Measurements from ENCODE around the gene MOB4.

DNA sequence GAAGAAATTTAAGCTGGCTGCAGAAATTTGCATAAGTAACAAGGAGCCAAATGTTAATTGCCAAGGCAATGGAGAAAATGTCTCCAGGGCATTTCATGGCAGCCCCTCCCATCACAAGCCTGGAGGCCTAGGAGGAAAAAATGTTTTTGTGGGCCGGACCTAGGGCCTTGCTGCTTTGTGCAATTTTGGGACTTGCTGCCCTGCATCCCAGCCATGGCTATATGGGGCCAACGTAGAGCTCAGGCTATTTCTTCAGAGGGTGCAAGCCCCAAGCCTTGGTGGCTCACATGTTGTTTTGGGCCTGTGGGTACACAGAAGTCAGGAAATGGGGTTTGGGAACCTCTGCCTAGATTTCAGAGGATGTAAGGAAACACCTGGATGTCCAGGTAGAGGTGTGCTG, 57.7 kb downstream of the MOB4 start:
- TF ChIP-seq, protein P1, sequence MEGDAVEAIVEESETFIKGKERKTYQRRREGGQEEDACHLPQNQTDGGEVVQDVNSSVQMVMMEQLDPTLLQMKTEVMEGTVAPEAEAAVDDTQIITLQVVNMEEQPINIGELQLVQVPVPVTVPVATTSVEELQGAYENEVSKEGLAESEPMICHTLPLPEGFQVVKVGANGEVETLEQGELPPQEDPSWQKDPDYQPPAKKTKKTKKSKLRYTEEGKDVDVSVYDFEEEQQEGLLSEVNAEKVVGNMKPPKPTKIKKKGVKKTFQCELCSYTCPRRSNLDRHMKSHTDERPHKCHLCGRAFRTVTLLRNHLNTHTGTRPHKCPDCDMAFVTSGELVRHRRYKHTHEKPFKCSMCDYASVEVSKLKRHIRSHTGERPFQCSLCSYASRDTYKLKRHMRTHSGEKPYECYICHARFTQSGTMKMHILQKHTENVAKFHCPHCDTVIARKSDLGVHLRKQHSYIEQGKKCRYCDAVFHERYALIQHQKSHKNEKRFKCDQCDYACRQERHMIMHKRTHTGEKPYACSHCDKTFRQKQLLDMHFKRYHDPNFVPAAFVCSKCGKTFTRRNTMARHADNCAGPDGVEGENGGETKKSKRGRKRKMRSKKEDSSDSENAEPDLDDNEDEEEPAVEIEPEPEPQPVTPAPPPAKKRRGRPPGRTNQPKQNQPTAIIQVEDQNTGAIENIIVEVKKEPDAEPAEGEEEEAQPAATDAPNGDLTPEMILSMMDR (IDR thresholded peaks at IDR 0.05), result no peak
- TF ChIP-seq EZH2 (IDR thresholded peaks at IDR 0.05; ENCODE audit: borderline replicate concordance, insufficient read depth, low read depth, low read length, poor library complexity, severe bottlenecking), result no peak
